ENCODE results near the gene SETD1B.

Gene SETD1B

DNA sequence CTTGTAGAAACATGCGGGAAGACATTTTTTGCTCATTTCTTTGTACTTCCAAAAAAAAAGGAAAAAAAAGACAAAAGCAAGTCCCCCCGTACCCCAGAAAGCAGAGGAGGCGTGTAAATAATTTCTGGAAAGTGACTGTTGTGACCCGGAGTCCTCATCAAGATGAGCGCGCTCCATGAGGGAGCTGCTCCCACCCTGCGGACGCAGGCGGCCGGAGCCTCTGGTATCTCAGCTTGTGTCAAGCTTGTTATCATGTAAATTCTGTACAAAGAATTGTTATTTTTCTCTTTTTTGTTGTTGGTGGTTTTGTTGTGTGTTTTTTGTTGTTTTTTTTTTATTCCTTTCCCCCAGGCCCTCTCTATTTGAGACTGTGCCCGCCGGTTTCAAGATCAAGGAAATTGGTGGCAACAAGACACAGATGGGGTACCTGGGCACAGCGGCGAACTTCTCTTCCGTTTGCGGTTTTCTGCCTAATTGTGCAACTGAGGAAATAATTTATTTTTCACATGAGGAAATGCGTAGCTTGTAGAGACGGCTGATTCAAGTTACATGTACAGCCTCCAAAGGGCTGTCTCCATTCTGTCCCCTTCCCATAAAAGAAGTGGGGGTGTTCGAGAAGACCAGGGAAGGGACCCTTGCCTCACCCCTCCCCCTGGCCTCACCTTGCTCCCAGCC lies 27.9 kb downstream of the SETD1B start:
- no peak for TF ChIP-seq CTCF (IDR thresholded peaks at IDR 0.05; ENCODE audit: low read depth, low read length, missing control alignments)
- DNase-seq (ENCODE audit: extremely low read depth, low read depth) = no peak
- no peak overlapping the region for H3K4me3 ChIP-seq (replicated peaks; ENCODE audit: low read depth, low read length)

- TF ChIP-seq CTCF (IDR thresholded peaks at IDR 0.05; ENCODE audit: low read depth, low read length, missing control alignments) = no peak
- no peak for DNase-seq (ENCODE audit: extremely low read depth, low read depth)
- no peak overlapping the region for H3K4me3 ChIP-seq (replicated peaks; ENCODE audit: low read depth, low read length)
Measured at GRCh38 chr12:121837680-121838079, 33.9 kb downstream of the SETD1B start.

GRCh38 chr12:121838126-121838525 lies 34.3 kb downstream of the SETD1B start:
- no peak overlapping the region for H3K4me3 ChIP-seq (replicated peaks; ENCODE audit: low read depth, low read length)
- no peak for TF ChIP-seq CTCF (IDR thresholded peaks at IDR 0.05; ENCODE audit: low read depth, low read length, missing control alignments)
- no peak for DNase-seq (ENCODE audit: extremely low read depth, low read depth)

DNA sequence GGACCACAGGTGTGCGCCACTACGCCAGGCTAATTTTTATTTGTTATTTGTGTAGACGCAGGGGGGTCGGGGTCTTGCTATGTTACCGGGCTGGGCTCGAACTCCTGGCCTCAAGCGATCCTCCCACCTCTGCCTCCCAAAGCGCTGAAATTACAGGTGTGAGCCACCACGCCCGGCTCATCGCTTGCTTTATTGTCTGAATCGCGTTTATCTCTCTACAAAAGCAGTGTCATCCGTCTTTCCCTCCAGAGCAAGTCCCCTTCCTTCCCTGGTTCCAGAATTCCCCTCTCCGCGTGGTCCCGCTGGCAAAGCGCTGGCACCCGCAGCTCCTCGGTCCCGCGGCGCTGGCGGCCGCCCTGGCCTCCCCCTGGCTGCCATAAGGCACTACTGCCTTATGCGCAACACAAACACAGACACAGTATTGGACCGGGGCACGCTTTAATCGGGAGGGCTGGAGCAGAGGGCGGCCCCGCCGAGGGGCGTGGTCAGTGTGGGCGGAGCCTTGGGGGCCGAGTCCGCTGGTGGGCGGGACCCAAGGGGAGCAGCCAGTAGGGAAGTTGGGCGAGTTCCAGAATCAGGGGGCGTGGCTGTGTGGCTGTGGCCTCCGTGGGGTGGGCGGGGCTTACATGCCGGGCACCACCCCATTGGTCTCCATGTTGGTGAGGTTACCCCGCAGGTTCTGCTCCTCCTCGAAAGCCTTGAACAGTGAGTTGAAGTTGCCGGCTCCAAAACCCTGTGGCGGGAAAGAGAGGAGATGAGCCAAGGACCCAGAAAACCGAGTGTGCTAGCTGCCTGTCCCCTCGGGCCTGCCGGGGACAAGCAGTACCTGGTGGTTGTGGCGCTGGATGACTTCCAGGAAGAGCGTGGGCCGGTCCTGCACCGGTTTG lies 35.5 kb downstream of the SETD1B start:
- DNase-seq (ENCODE audit: extremely low read depth, low read depth) = peak; percentile 93
- H3K4me3 ChIP-seq (replicated peaks; ENCODE audit: low read depth, low read length) = peak overlapping the region; percentile 52
- TF ChIP-seq CTCF (IDR thresholded peaks at IDR 0.05; ENCODE audit: low read depth, low read length, missing control alignments) = peak; percentile 45

GRCh38 chr12:121839993-121840761 lies 36.4 kb downstream of the SETD1B start:
- DNase-seq (ENCODE audit: extremely low read depth, low read depth) = no peak
- TF ChIP-seq CTCF (IDR thresholded peaks at IDR 0.05; ENCODE audit: low read depth, low read length, missing control alignments) = no peak
- H3K4me3 ChIP-seq (replicated peaks; ENCODE audit: low read depth, low read length) = peak overlapping the region; percentile 52

DNA sequence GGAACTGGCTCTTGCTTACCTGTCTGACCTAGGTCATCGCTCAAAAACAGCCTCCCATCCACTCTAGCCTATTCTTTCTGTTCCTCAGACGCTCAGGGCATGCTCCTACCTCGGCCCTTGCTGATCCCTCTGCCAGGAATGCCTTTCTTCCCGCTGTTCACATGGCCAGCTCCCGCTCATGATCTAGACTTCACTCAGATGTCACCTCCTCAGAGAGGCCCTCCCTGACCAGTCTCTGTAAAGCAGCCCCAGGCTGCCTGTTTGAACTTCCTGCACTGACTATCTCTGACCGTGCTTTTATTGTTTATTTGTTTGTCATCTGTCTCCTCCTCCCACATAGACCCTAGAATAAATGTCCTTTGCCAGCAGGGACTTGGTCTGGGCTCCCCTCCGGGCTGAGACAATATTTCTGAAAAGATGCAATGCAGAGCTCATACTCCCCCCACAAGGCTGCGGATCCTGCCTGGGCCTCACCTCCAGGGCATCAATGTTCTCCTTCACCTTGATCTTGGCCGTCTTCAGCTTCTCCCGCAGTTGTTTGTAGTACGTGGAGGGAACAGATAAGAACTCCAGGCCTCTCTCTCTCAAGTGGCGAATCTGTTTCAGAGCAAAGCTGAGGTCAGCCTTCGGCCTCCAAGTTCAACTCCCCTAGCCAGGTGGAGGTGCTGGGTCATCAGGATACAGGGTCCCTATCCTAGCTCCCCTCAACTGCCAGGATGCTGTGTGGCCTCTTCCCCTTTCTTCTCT lies 39.6 kb downstream of the SETD1B start:
- DNase-seq (ENCODE audit: extremely low read depth, low read depth) = no peak
- TF ChIP-seq CTCF (IDR thresholded peaks at IDR 0.05; ENCODE audit: low read depth, low read length, missing control alignments) = no peak
- H3K4me3 ChIP-seq (replicated peaks; ENCODE audit: low read depth, low read length) = no peak overlapping the region

Measured in HFF-Myc (cell line).